Measurements from ENCODE around the gene CPNE5.

Gene CPNE5

DNA sequence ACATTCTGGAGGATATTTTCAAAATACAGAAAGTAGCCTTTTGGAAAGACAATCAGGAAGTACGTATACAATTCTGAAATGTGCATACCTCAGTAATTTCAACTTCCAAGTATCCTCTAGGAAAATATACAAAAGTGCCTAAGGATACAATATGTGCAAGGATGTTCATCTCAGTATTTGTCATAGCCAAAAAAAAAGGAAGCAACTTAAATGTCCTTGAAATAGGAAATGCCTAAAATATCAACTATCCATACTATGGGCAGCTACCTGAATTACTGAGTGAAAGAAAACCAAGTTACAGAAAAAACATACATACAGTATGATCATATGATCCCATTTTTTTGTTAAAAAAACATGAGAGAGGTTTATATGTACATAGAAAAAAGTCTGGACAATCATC is 33.9 kb upstream of the CPNE5 start:
- Histone ChIP-seq H3K9me3 (ENCODE audit: control insufficient read depth, low read length) (no peaks in the 10 kb centered on the region), H3K27me3 (ENCODE audit: control insufficient read depth, insufficient read depth, low read length, poor library complexity, severe bottlenecking) (peaks cover 4% of the 10 kb centered on the region), H3K27ac (ENCODE audit: insufficient read depth, low read depth, low read length, poor library complexity, severe bottlenecking) (no peak overlapping the region), H3K4me3 (ENCODE audit: insufficient read depth, low read depth, low read length) (no peak overlapping the region), H3K36me3 (ENCODE audit: control insufficient read depth, insufficient read depth, low read length) (no peaks in the 10 kb centered on the region), H3K4me1 (ENCODE audit: control insufficient read depth, insufficient read depth, low read length) (peaks cover 5% of the 10 kb centered on the region)
- 93 to 100% methylated on average over 1 of the region's 1 CpG for WGBS, 2 experiments

DNA sequence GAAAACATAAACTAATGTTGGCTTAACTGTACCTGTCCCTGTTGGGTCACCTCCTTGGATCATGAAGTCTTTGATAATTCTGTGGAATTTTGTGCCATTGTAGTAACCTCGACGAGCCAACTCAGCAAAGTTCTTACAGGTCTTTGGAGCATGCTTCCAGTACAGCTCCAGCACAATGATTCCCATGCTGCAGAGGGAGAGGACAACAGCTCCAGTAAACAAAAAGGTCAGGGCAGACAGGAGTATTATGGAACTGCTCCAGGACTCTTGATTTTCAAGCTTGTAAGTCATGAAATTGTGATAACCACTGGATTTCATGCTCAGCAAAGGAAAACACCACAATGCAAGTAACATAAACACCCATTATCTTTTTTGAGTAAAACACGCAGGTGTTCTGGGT is 32.4 kb upstream of the CPNE5 start:
- Histone ChIP-seq H3K27me3 (ENCODE audit: control insufficient read depth, insufficient read depth, low read length, poor library complexity, severe bottlenecking) (peaks cover 4% of the 10 kb centered on the region), H3K4me1 (ENCODE audit: control insufficient read depth, insufficient read depth, low read length) (peaks cover 8% of the 10 kb centered on the region), H3K9me3 (ENCODE audit: control insufficient read depth, low read length) (no peaks in the 10 kb centered on the region), H3K36me3 (ENCODE audit: control insufficient read depth, insufficient read depth, low read length) (no peaks in the 10 kb centered on the region), H3K27ac (ENCODE audit: insufficient read depth, low read depth, low read length, poor library complexity, severe bottlenecking) (no peak overlapping the region), H3K4me3 (ENCODE audit: insufficient read depth, low read depth, low read length) (no peak overlapping the region)
- 90 to 95% methylated on average over 3 of the region's 3 CpGs for WGBS, 2 experiments

DNA sequence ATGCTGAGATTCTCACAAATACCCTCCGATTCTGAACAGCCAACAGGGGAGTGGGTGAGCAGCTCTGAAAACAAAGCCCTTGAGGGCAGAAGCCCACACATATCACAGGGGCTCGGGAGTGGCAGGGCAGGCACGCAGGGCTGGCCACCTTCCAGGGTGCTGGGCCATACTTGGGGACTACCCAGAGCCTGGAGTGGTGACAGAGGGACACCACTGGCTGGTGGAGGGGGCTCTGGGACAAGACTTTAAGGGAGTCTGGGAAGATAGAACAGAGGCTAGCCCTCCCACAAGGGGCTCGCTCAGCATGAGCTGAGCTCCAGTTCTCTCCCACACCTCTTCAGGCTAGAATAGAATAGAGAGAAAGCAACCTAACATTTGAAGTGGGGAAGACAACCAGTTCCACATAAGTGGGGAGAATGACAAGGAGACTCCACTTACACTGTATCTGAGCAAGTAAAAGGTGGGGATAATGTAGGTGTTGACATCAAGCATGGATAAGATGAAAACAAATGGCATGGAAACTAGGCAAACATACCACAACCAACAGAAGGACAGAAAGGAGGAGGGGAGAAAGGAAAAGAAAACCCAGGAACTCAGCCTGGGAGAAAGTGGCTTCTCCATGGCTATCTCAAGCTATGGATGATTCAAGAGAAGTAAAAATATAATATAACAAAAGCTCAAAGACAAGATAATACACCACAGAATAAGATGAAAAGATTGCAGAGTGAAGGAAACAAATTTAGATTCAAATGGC is 28.4 kb upstream of the CPNE5 start:
- H3K27me3 ChIP-seq (ENCODE audit: control insufficient read depth, insufficient read depth, low read length, poor library complexity, severe bottlenecking): no peaks in the 10 kb centered on the region
- WGBS, 2 experiments: 72 to 79% methylated on average over 4 of the region's 4 CpGs
- H3K9me3 ChIP-seq (ENCODE audit: control insufficient read depth, low read length): no peaks in the 10 kb centered on the region
- peaks cover 4% of the 10 kb centered on the region for H3K36me3 ChIP-seq (ENCODE audit: control insufficient read depth, insufficient read depth, low read length)
- H3K4me1 ChIP-seq (ENCODE audit: control insufficient read depth, insufficient read depth, low read length): peaks cover 10% of the 10 kb centered on the region
- no peak overlapping the region for H3K4me3 ChIP-seq (ENCODE audit: insufficient read depth, low read depth, low read length)
- no peak overlapping the region for H3K27ac ChIP-seq (ENCODE audit: insufficient read depth, low read depth, low read length, poor library complexity, severe bottlenecking)

DNA sequence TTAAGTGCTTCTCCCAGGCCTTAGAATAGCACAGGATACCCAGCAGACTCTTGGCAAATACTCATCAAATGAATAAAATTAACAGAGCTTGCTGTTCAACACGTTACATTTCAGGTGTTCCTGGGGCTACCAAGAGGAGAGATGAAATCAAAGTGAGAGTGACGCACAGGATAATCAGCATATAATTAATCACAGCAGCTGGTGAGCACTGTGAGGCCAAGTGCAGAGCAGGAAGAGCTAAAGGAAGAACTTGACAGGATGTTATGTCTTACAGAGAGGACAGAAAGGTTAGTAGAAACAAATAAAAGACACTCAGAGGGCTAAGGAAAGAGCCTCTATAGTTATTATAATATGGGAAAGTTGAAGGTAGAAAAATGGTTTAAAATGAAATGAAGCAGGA is 26.6 kb upstream of the CPNE5 start:
- peaks cover 10% of the 10 kb centered on the region for H3K4me1 ChIP-seq (ENCODE audit: control insufficient read depth, insufficient read depth, low read length)
- H3K4me3 ChIP-seq (ENCODE audit: insufficient read depth, low read depth, low read length): no peak overlapping the region
- H3K27me3 ChIP-seq (ENCODE audit: control insufficient read depth, insufficient read depth, low read length, poor library complexity, severe bottlenecking): no peaks in the 10 kb centered on the region
- H3K27ac ChIP-seq (ENCODE audit: insufficient read depth, low read depth, low read length, poor library complexity, severe bottlenecking): no peak overlapping the region
- peaks cover 4% of the 10 kb centered on the region for H3K36me3 ChIP-seq (ENCODE audit: control insufficient read depth, insufficient read depth, low read length)
- 92 to 100% methylated on average over 2 of the region's 2 CpGs for WGBS, 2 experiments
- no peaks in the 10 kb centered on the region for H3K9me3 ChIP-seq (ENCODE audit: control insufficient read depth, low read length)

DNA sequence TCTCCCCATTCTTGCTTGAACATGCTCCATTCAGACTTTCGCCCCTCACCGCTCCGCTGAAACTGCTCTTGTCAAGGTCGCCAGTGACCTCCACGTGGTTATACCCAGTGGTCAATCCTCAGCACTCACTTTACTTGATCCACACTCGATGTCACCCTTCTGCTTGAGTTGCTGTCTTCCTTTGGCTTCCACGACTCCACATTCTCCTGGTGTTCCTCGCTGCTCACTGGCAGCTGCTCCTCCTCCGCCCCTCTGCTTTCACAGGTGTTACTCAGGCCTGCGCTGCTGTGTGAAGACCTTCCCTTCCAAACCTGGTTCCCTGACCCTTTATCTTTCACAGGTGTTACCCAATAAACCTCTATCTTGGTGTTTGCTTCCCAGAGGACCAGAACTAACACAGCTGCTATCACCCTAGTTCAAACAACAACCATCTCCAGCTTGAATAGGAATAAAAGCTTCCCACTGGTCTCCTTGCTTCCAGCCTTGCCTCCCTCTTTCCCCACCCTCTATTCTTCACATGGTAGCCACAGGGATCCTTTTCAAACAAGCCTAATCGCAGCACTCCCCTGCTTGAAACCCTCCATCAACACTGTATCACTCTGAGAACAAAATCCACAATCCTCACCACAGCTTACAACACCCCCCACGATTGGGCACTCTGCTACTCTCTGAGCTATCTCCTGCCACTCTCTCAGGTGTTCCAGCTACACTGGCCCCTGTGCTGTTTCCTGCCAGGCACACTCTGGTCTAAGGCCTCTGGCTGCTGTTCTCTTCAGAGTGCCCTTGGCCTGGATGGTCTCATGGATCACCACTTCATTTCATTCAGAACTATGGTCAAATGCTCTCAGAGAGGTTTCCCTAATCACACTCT is 24.7 kb upstream of the CPNE5 start:
- H3K9me3 ChIP-seq (ENCODE audit: control insufficient read depth, low read length): no peaks in the 10 kb centered on the region
- H3K4me3 ChIP-seq (ENCODE audit: insufficient read depth, low read depth, low read length): no peak overlapping the region
- H3K27ac ChIP-seq (ENCODE audit: insufficient read depth, low read depth, low read length, poor library complexity, severe bottlenecking): no peak overlapping the region
- H3K27me3 ChIP-seq (ENCODE audit: control insufficient read depth, insufficient read depth, low read length, poor library complexity, severe bottlenecking): no peaks in the 10 kb centered on the region
- H3K4me1 ChIP-seq (ENCODE audit: control insufficient read depth, insufficient read depth, low read length): peaks cover 10% of the 10 kb centered on the region
- WGBS, 2 experiments: 78 to 83% methylated on average over 12 of the region's 12 CpGs
- peaks cover 4% of the 10 kb centered on the region for H3K36me3 ChIP-seq (ENCODE audit: control insufficient read depth, insufficient read depth, low read length)

DNA sequence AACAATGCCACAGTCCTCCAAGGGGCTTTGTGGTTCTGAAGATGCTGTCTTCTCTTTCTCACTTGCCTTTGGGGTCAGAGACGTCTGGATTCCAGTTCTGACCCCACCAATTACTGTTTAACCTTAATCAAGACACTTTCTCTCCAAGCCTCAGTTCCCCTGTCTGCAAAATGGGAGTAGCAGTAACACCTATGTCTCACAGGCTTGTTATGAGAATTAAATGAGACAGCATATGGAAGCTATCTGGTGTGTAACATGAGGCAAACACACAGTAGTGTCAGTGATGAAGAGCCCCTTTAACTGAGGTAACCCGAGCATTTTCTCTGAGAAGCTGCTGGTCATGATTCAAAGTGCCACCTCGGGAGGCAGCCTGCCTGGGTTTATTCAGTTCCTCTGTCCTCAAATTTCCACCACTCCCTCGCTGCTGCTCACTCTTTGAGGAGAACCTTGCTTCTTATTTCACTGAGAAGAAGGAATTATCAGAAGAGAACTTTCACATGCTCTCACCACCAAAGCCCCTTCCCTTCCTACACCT is 23.7 kb upstream of the CPNE5 start:
- 93% methylated on average over 4 of the region's 4 CpGs for WGBS, 2 experiments
- Histone ChIP-seq H3K4me3 (ENCODE audit: insufficient read depth, low read depth, low read length) (no peak overlapping the region), H3K36me3 (ENCODE audit: control insufficient read depth, insufficient read depth, low read length) (peaks cover 4% of the 10 kb centered on the region)

DNA sequence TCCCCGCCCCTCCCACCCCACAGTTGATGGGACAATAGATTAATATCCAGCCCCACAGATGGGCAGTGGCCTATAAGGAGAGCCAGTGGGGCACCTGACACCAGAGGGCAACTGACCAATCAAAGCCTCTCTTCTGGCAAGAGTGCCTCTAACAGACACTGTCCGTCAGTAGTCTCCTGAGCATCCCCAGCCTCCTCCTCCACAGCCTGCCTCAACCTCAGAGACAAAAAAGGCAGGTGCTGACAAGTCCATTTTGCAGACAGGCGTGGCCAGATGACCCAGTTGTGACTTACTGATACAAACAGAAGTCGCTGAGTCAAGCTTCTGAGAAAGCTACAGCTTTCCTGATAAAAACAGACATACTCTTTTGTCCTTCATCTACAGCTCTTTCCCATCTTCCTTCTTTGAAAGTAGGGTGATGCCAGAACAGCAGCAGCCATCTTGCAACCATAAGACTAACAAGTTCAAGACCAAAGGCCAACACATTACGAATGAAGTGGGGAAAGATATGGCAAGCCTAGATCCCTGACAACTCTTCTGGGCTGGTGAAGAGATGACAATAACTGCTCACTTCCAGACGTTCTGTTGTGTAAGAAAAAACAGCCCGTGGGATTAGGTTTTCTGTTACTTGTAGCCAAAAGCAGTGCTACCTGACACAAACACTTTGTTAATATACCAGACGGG is 23.1 kb upstream of the CPNE5 start:
- H3K9me3 ChIP-seq (ENCODE audit: control insufficient read depth, low read length): no peaks in the 10 kb centered on the region
- H3K27me3 ChIP-seq (ENCODE audit: control insufficient read depth, insufficient read depth, low read length, poor library complexity, severe bottlenecking): no peaks in the 10 kb centered on the region
- H3K4me3 ChIP-seq (ENCODE audit: insufficient read depth, low read depth, low read length): no peak overlapping the region
- H3K36me3 ChIP-seq (ENCODE audit: control insufficient read depth, insufficient read depth, low read length): peaks cover 4% of the 10 kb centered on the region
- peaks cover 12% of the 10 kb centered on the region for H3K4me1 ChIP-seq (ENCODE audit: control insufficient read depth, insufficient read depth, low read length)
- 91 to 92% methylated on average over 8 of the region's 8 CpGs for WGBS, 2 experiments
- no peak overlapping the region for H3K27ac ChIP-seq (ENCODE audit: insufficient read depth, low read depth, low read length, poor library complexity, severe bottlenecking)

More for the DNA sequence above, 23.7 kb upstream of the CPNE5 start:
- no peaks in the 10 kb centered on the region for H3K9me3 ChIP-seq (ENCODE audit: control insufficient read depth, low read length)
- H3K4me1 ChIP-seq (ENCODE audit: control insufficient read depth, insufficient read depth, low read length): peaks cover 15% of the 10 kb centered on the region
- H3K27me3 ChIP-seq (ENCODE audit: control insufficient read depth, insufficient read depth, low read length, poor library complexity, severe bottlenecking): no peaks in the 10 kb centered on the region
- no peak overlapping the region for H3K27ac ChIP-seq (ENCODE audit: insufficient read depth, low read depth, low read length, poor library complexity, severe bottlenecking)

DNA sequence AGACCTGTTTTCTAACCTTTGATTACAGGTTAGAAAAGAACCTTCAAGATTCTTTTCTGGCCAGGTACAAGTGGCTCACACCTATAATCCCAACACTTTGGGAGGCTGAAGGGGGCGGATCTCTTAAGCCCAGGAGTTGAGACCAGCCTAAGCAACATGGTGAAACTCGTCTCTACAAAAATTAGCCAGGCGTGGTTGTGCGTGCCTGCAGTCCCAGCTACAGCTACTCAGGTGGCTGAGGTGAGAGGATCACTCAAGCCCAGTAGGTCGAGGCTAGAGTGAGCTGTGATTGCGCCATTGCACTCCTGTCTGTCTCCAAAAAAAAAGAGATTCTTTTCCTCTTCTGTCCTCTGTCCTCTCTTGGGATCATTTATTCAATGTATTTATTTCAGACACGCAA is 20.9 kb upstream of the CPNE5 start:
- Histone ChIP-seq H3K9me3 (ENCODE audit: control insufficient read depth, low read length) (no peaks in the 10 kb centered on the region), H3K4me3 (ENCODE audit: insufficient read depth, low read depth, low read length) (no peak overlapping the region), H3K4me1 (ENCODE audit: control insufficient read depth, insufficient read depth, low read length) (peaks cover 12% of the 10 kb centered on the region), H3K27me3 (ENCODE audit: control insufficient read depth, insufficient read depth, low read length, poor library complexity, severe bottlenecking) (no peaks in the 10 kb centered on the region), H3K36me3 (ENCODE audit: control insufficient read depth, insufficient read depth, low read length) (peaks cover 5% of the 10 kb centered on the region), H3K27ac (ENCODE audit: insufficient read depth, low read depth, low read length, poor library complexity, severe bottlenecking) (no peak overlapping the region)
- 94% methylated on average over 7 of the region's 7 CpGs for WGBS, 2 experiments

DNA sequence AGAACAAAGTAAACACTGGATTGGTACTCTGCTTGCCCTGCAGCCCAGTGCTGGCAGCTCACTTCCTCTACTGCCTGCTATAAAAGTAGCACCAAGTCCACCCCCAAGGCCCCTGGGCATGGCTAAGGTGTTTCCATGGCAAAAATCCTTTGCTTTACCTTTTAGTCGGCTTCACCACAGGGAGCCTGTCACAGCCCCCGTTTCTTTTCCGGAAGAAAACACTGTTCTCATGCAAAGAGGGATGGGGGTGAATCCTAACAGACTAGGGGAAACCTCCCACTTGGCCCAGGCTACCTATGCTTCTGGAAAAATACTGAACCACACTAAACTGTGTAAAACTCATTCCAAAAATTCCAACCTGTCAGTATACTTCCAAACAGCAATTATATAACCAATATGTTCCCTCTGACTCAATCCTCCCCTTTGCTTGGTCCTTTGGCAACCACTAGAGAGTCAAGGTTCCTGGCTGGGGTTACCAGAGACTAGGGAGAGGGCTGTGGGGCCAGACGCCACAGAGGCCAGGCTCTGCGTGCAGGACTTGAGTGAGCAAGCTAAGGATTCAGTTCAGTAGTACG is 19.2 kb upstream of the CPNE5 start:
- Histone ChIP-seq H3K4me3 (ENCODE audit: insufficient read depth, low read depth, low read length) (no peak overlapping the region), H3K27me3 (ENCODE audit: control insufficient read depth, insufficient read depth, low read length, poor library complexity, severe bottlenecking) (no peaks in the 10 kb centered on the region), H3K36me3 (ENCODE audit: control insufficient read depth, insufficient read depth, low read length) (peaks cover 12% of the 10 kb centered on the region), H3K27ac (ENCODE audit: insufficient read depth, low read depth, low read length, poor library complexity, severe bottlenecking) (no peak overlapping the region), H3K9me3 (ENCODE audit: control insufficient read depth, low read length) (no peaks in the 10 kb centered on the region), H3K4me1 (ENCODE audit: control insufficient read depth, insufficient read depth, low read length) (peaks cover 4% of the 10 kb centered on the region)
- 38 to 43% methylated on average over 6 of the region's 6 CpGs for WGBS, 2 experiments

Measured in ectodermal cell (in vitro differentiated cells).